Globus pallidus (tissue), 1 donor: ENCODE results near the gene WSCD1.
A peak's percentile ranks its signal among the peaks of the same experiment; 100 is the strongest.

Experiments
- DNase-seq: peaks from one replicate; pipeline ENCODE4 v3.0.0-alpha.2; 2015; ENCODE audit warnings: low spot score

WSCD1 gene

GRCh38 chr17:6061290-6061689 lies 8.9 kb upstream of the WSCD1 start:
- no peak for DNase-seq

GRCh38 chr17:6064868-6065267 lies 5.3 kb upstream of the WSCD1 start:
- DNase-seq = no peak

GRCh38 chr17:6065351-6065750 lies 4.8 kb upstream of the WSCD1 start:
- no peak for DNase-seq

GRCh38 chr17:6066183-6066948 lies 3.8 kb upstream of the WSCD1 start:
- DNase-seq = no peak

GRCh38 chr17:6067060-6067459 lies 3.1 kb upstream of the WSCD1 start:
- no peak for DNase-seq

- DNase-seq = no peak
Measured at GRCh38 chr17:6070430-6070912, 292 bp downstream of the WSCD1 start.

GRCh38 chr17:6070913-6071511 lies 833 bp downstream of the WSCD1 start:
- peak; percentile 64 for DNase-seq

- no peak for DNase-seq
Measured at GRCh38 chr17:6071528-6072065, 1.4 kb downstream of the WSCD1 start.

GRCh38 chr17:6072157-6072556 lies 2.0 kb downstream of the WSCD1 start:
- no peak for DNase-seq

GRCh38 chr17:6072611-6073010 lies 2.4 kb downstream of the WSCD1 start:
- no peak for DNase-seq

GRCh38 chr17:6073620-6074019 lies 3.4 kb downstream of the WSCD1 start:
- no peak for DNase-seq

GRCh38 chr17:6075050-6075449 lies 4.9 kb downstream of the WSCD1 start:
- DNase-seq = no peak

- no peak for DNase-seq
Measured at GRCh38 chr17:6075845-6076244, 5.7 kb downstream of the WSCD1 start.

GRCh38 chr17:6077752-6078151 lies 7.6 kb downstream of the WSCD1 start:
- no peak for DNase-seq

GRCh38 chr17:6078458-6078871 lies 8.3 kb downstream of the WSCD1 start:
- no peak for DNase-seq

GRCh38 chr17:6079155-6079888 lies 9.1 kb downstream of the WSCD1 start:
- peak; percentile 84 for DNase-seq

GRCh38 chr17:6079960-6080359 lies 9.8 kb downstream of the WSCD1 start:
- no peak for DNase-seq

GRCh38 chr17:6080711-6081430 lies 10.7 kb downstream of the WSCD1 start:
- no peak for DNase-seq

- no peak for DNase-seq
Measured at GRCh38 chr17:6082335-6082734, 12.2 kb downstream of the WSCD1 start.

GRCh38 chr17:6084311-6085161 lies 14.4 kb downstream of the WSCD1 start:
- peak; percentile 97 for DNase-seq

- no peak for DNase-seq
Measured at GRCh38 chr17:6085812-6086211, 15.6 kb downstream of the WSCD1 start.
